Activated naive CD4-positive, alpha-beta T cell treated with anti-CD3 and anti-CD28 coated beads for 36 hours (primary cell): ENCODE results near the gene KLB. TPM values are rescaled to one million over a fixed set of nuclear protein-coding genes. Genes with fewer than 3 reads are reported as not detected.
A peak's percentile ranks its signal among the peaks of the same experiment; 100 is the strongest.
"Not testable (repeated sequence)": the region's sequence is repeated elsewhere in the genome, so short reads cannot be mapped to it uniquely, and the experiment has no call there.

Source experiments
- CTCF ChIA-PET: fragments of 350-600 bp; sonication (Branson Sonifier 250); formaldehyde crosslinking; loops from one replicate; lab custom pipeline; 2021; ENCODE audit warnings: antibody characterized with exemption; lab: Charles Lee
- DNase-seq: peaks from one replicate; pipeline ENCODE4 v3.0.0-alpha.2; 2020
- H3K27ac Mint-ChIP-seq: one replicate; pipeline ENCODE4 v1.8.0; 2021; ENCODE audit warnings: mild to moderate bottlenecking, mixed read lengths
- H3K27me3 Mint-ChIP-seq: one replicate; pipeline ENCODE4 v1.8.0; 2021; ENCODE audit warnings: low read depth, mixed read lengths
- H3K36me3 Mint-ChIP-seq: one replicate; pipeline ENCODE4 v1.8.0; 2021; ENCODE audit warnings: low read depth, mixed read lengths
- H3K4me1 Mint-ChIP-seq: one replicate; pipeline ENCODE4 v1.8.0; 2021; ENCODE audit warnings: low read depth, mixed read lengths
- H3K4me3 Mint-ChIP-seq: one replicate; pipeline ENCODE4 v1.8.0; 2021; ENCODE audit warnings: mild to moderate bottlenecking, moderate library complexity, mixed read lengths
- H3K9me3 Mint-ChIP-seq: one replicate; pipeline ENCODE4 v1.8.0; 2021; ENCODE audit warnings: mixed read lengths
- intact Hi-C: fragments of 100-400 bp; cut with micrococcal nuclease; formaldehyde crosslinking; loops from one replicate; pipeline ENCODE4 v1.15.1; 2023
- total RNA-seq, 2 experiments: library from RNA; stranded (reverse); gene quantifications; one replicate each; pipeline ENCODE4 v1.2.3, GENCODE V29; 2021

Gene KLB
- not detected for total RNA-seq

GRCh38 chr4:39406763-39407583, at the start of gene KLB:
Gene KLB, plus strand, starts transcription at chr4:39406930. Its CDS starts 20 bp downstream, at chr4:39406950.
- DNase-seq, result no peak
- no peaks in the 10 kb centered on the region for H3K36me3 Mint-ChIP-seq
- no peaks in the 10 kb centered on the region for H3K9me3 Mint-ChIP-seq
- CTCF ChIA-PET, result interaction anchor here (0.6 kb wide), 2 partner anchors 99 to 229 kb away, joined by 3 read pairs; no protein-coding TSS in a partner anchor
- intact Hi-C loops, result no loop called here
- no peaks in the 10 kb centered on the region for H3K27me3 Mint-ChIP-seq
- H3K4me3 Mint-ChIP-seq, result no peak within 1 kb of the TSS
- H3K27ac Mint-ChIP-seq, result no peak within 1 kb of the TSS
- H3K4me1 Mint-ChIP-seq, result no peaks in the 10 kb centered on the region

- no peak overlapping the region for H3K4me3 Mint-ChIP-seq
- intact Hi-C loops, result loop anchor here (5.0 kb wide), 1 partner anchor 685 kb away; no protein-coding TSS in a partner anchor
- peak overlapping the region; percentile 72 for H3K27ac Mint-ChIP-seq
- no peaks in the 10 kb centered on the region for H3K27me3 Mint-ChIP-seq
- peaks cover 19% of the 10 kb centered on the region for H3K36me3 Mint-ChIP-seq
- CTCF ChIA-PET, result interaction anchor here (0.7 kb wide), 1 partner anchor 460 kb away, joined by 4 read pairs; no protein-coding TSS in a partner anchor
- DNase-seq, result no peak
- H3K4me1 Mint-ChIP-seq, result peaks cover 70% of the 10 kb centered on the region
- H3K9me3 Mint-ChIP-seq, result no peaks in the 10 kb centered on the region
Observed at GRCh38 chr4:39357002-39357401, 49.7 kb upstream of the KLB start.

- DNase-seq, intact Hi-C loops, H3K9me3 Mint-ChIP-seq, CTCF ChIA-PET, H3K4me3 Mint-ChIP-seq, H3K27ac Mint-ChIP-seq, H3K27me3 Mint-ChIP-seq: not testable (repeated sequence)
- peaks cover 24% of the 10 kb centered on the region for H3K36me3 Mint-ChIP-seq
- H3K4me1 Mint-ChIP-seq, result peaks cover 64% of the 10 kb centered on the region
Observed at GRCh38 chr4:39360611-39361010, 46.1 kb upstream of the KLB start.

DNA sequence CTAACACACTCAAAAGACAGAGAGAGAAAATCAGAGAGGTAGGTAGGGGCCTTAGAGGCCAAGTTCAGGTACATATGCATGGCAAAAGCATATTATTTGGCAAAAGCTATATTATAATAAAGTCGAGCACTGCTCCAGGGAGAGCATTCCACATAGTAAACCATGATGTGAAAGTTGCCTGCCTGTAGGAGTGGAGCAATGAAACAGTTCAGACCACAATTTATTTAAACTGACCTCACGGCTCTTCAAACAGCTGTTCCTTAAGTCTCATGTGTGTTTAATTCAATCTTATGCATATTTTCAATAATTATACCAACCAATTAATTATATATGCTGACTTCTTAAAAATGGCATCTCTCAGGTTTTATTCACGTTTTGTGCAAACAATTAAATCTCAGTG, 43.9 kb upstream of the KLB start:
- intact Hi-C loops, result no loop called here
- no peaks in the 10 kb centered on the region for H3K9me3 Mint-ChIP-seq
- peak overlapping the region; percentile 34 for H3K4me3 Mint-ChIP-seq
- no peak overlapping the region for H3K27ac Mint-ChIP-seq
- CTCF ChIA-PET, result no interaction called here
- H3K4me1 Mint-ChIP-seq, result peaks cover 49% of the 10 kb centered on the region
- no peak for DNase-seq
- no peaks in the 10 kb centered on the region for H3K27me3 Mint-ChIP-seq
- peaks cover 20% of the 10 kb centered on the region for H3K36me3 Mint-ChIP-seq

GRCh38 chr4:39363773-39364393, 42.8 kb upstream of the KLB start:
- no peak for DNase-seq
- intact Hi-C loops, result no loop called here
- Mint-ChIP-seq H3K4me1 (peaks cover 39% of the 10 kb centered on the region), H3K27ac (peak overlapping the region; percentile 43), H3K27me3 (no peaks in the 10 kb centered on the region), H3K9me3 (no peaks in the 10 kb centered on the region), H3K36me3 (peaks cover 17% of the 10 kb centered on the region), H3K4me3 (peak overlapping the region; percentile 47)
- CTCF ChIA-PET, result interaction anchor here (0.6 to 2.9 kb wide), 4 partner anchors 9 to 121 kb away, joined by 4 to 17 read pairs (median 5); no protein-coding TSS in a partner anchor

DNA sequence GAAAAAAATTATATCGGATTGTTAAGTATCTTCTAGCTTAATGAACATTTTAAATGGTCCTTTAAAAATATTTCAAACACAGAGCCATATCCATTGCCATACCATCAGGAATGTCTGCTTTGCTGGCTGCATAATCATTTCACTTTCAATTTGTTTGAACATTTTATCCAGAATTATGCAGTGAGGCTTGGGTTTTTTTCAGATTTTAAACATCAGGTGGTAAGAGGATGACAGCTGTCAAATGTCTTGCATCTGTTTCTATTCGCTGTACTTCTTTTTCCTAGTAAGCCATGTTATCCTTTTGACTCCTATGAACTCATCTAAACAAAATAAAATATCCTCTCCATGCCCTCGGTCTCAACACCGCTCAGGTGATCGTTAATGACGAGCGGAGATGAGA, 41.4 kb upstream of the KLB start:
- Mint-ChIP-seq H3K27me3 (no peaks in the 10 kb centered on the region), H3K27ac (peak overlapping the region; percentile 91), H3K9me3 (peaks cover under 1% of the 10 kb centered on the region), H3K36me3 (peaks cover 14% of the 10 kb centered on the region), H3K4me3 (peak overlapping the region; percentile 93), H3K4me1 (peaks cover 34% of the 10 kb centered on the region)
- DNase-seq, result no peak
- intact Hi-C loops, result no loop called here
- CTCF ChIA-PET, result interaction anchor here (0.7 to 2.9 kb wide), 5 partner anchors 11 to 1559 kb away, joined by 3 to 17 read pairs (median 4); no protein-coding TSS in a partner anchor

- CTCF ChIA-PET, result interaction anchor here (0.7 to 2.9 kb wide), 3 partner anchors 12 to 1558 kb away, joined by 3 to 17 read pairs (median 3); no protein-coding TSS in a partner anchor
- Mint-ChIP-seq H3K9me3 (peaks cover 8% of the 10 kb centered on the region), H3K4me3 (peak within 1 kb of the TSS; percentile 93), H3K4me1 (peaks cover 32% of the 10 kb centered on the region), H3K36me3 (peaks cover 14% of the 10 kb centered on the region), H3K27me3 (no peaks in the 10 kb centered on the region), H3K27ac (peak within 1 kb of the TSS; percentile 91)
- peak; percentile 97 for DNase-seq
- intact Hi-C loops, result loop anchor here (1.0 kb wide), 3 partner anchors 13 to 184 kb away; partner anchors contain the start of genes RPL9 and WDR19
Observed at GRCh38 chr4:39365830-39366771, 40.6 kb upstream of the KLB start, which contains the start of gene RFC1. Gene RFC1, minus strand, starts transcription at chr4:39366362. Its CDS starts 121 bp downstream, at chr4:39366241.

DNA sequence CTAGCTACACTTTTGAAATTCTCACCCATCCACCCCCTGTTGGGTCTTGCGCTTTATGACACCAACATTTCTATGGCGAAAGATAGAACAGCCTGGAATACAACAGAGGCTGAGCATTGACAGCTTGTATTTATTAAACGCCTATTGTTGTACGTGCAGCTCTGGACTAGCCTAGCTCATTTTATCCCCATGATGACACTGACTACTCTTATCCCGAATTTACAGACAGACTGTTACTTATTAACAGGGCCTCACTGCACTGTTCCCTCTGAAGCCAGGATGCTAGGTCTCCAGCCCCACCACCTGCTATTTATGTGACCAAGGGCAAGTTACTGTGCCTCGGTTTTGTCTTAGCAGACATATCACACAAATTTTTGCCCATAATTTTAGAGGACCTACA, 39.6 kb upstream of the KLB start:
- Mint-ChIP-seq H3K4me1 (peaks cover 28% of the 10 kb centered on the region), H3K36me3 (peaks cover 10% of the 10 kb centered on the region), H3K27me3 (no peaks in the 10 kb centered on the region), H3K27ac (no peak overlapping the region), H3K4me3 (peak overlapping the region; percentile 13), H3K9me3 (peaks cover 18% of the 10 kb centered on the region)
- CTCF ChIA-PET, result interaction anchor here (0.6 to 0.7 kb wide), 2 partner anchors 11 to 744 kb away, joined by 3 to 4 read pairs; no protein-coding TSS in a partner anchor
- intact Hi-C loops, result no loop called here
- no peak for DNase-seq

- Mint-ChIP-seq H3K36me3 (peaks cover 2% of the 10 kb centered on the region), H3K9me3 (peaks cover 19% of the 10 kb centered on the region), H3K4me3 (no peak overlapping the region), H3K27me3 (no peaks in the 10 kb centered on the region), H3K4me1 (peaks cover 9% of the 10 kb centered on the region), H3K27ac (no peak overlapping the region)
- DNase-seq, result no peak
- CTCF ChIA-PET, result no interaction called here
- intact Hi-C loops, result no loop called here
Observed at GRCh38 chr4:39369301-39369700, 37.4 kb upstream of the KLB start.

- H3K4me3 Mint-ChIP-seq, DNase-seq, H3K27me3 Mint-ChIP-seq, H3K27ac Mint-ChIP-seq, CTCF ChIA-PET, H3K36me3 Mint-ChIP-seq, H3K4me1 Mint-ChIP-seq, intact Hi-C loops: not testable (repeated sequence)
- H3K9me3 Mint-ChIP-seq, result peaks cover 19% of the 10 kb centered on the region
Observed at GRCh38 chr4:39371209-39371608, 35.5 kb upstream of the KLB start.

GRCh38 chr4:39375478-39375877, 31.3 kb upstream of the KLB start:
- Mint-ChIP-seq H3K4me1 (no peaks in the 10 kb centered on the region), H3K36me3 (no peaks in the 10 kb centered on the region), H3K4me3 (no peak overlapping the region), H3K27me3 (peaks cover 6% of the 10 kb centered on the region), H3K27ac (no peak overlapping the region), H3K9me3 (peaks cover 24% of the 10 kb centered on the region)
- intact Hi-C loops, result no loop called here
- CTCF ChIA-PET, result no interaction called here
- no peak for DNase-seq
